HG03469 (cell line): Measurements from ENCODE around the gene FRY.

Experiments used
- ATAC-seq: cut with Tn5 transposase; IDR thresholded peaks from one replicate; pipeline ENCODE4 v1.9.1; 2021; ENCODE audit warnings: mild to moderate bottlenecking, moderate library complexity, moderate number of reproducible peaks; ENCODE audit not compliant: unreplicated experiment

FRY gene

GRCh38 chr13:32285633-32285965, 254.0 kb downstream of the FRY start:
- ATAC-seq = no peak

GRCh38 chr13:32297206-32297605, 265.6 kb downstream of the FRY start:
- no peak for ATAC-seq

- no peak for ATAC-seq
Observed at GRCh38 chr13:32298695-32299094, 267.1 kb downstream of the FRY start.

GRCh38 chr13:32299893-32300292, 268.3 kb downstream of the FRY start:
- no peak for ATAC-seq

GRCh38 chr13:32300406-32300805, 268.8 kb downstream of the FRY start:
- ATAC-seq = no peak

GRCh38 chr13:32300920-32301319, 269.3 kb downstream of the FRY start:
- ATAC-seq = no peak

- no peak for ATAC-seq
Observed at GRCh38 chr13:32302461-32302860, 270.9 kb downstream of the FRY start.

GRCh38 chr13:32305646-32306045, 274.1 kb downstream of the FRY start:
- ATAC-seq = no peak

- ATAC-seq = peak; percentile 11
Observed at GRCh38 chr13:32309312-32310133, 277.9 kb downstream of the FRY start.

GRCh38 chr13:32310134-32310706, 278.6 kb downstream of the FRY start:
- ATAC-seq = peak; percentile 49

GRCh38 chr13:32311188-32311897, 279.8 kb downstream of the FRY start:
- no peak for ATAC-seq

- ATAC-seq = peak; percentile 6
Observed at GRCh38 chr13:32314271-32315237, 283.0 kb downstream of the FRY start.

- ATAC-seq = peak; percentile 95
Observed at GRCh38 chr13:32315238-32316027, 283.9 kb downstream of the FRY start, which contains the start of the genes BRCA2 and ZAR1L. TSS of gene BRCA2 (plus strand) at chr13:32315508. CDS start at chr13:32316461, 953 bp downstream. TSS of gene ZAR1L (minus strand) at chr13:32315363. CDS start at chr13:32311925, 3,438 bp downstream.

GRCh38 chr13:32316028-32316339, 284.4 kb downstream of the FRY start:
- ATAC-seq = peak; percentile 26

GRCh38 chr13:32316501-32316900, 284.9 kb downstream of the FRY start:
- ATAC-seq = no peak

GRCh38 chr13:32317716-32318465, 286.3 kb downstream of the FRY start:
- no peak for ATAC-seq

- no peak for ATAC-seq
Observed at GRCh38 chr13:32320528-32320927, 289.0 kb downstream of the FRY start.

- no peak for ATAC-seq
Observed at GRCh38 chr13:32323912-32324311, 292.3 kb downstream of the FRY start.

GRCh38 chr13:32330441-32330840, 298.9 kb downstream of the FRY start:
- ATAC-seq = no peak
